NK-92 (cell line): ENCODE measurements around the gene KDM4B.
"Not testable (repeated sequence)": the region's sequence is repeated elsewhere in the genome, so short reads cannot be mapped to it uniquely, and the experiment has no call there.

Experiments
- DNase-seq: peaks from one replicate; lab custom pipeline; 2025; ENCODE audit not compliant: unreplicated experiment; lab: John Stamatoyannopoulos, UW

KDM4B gene

GRCh38 chr19:5012688-5013457, 44.0 kb downstream of the KDM4B start:
- no peak for DNase-seq

GRCh38 chr19:5013761-5014160, 44.8 kb downstream of the KDM4B start:
- no peak for DNase-seq

GRCh38 chr19:5014941-5015340, 46.0 kb downstream of the KDM4B start:
- no peak for DNase-seq

DNA sequence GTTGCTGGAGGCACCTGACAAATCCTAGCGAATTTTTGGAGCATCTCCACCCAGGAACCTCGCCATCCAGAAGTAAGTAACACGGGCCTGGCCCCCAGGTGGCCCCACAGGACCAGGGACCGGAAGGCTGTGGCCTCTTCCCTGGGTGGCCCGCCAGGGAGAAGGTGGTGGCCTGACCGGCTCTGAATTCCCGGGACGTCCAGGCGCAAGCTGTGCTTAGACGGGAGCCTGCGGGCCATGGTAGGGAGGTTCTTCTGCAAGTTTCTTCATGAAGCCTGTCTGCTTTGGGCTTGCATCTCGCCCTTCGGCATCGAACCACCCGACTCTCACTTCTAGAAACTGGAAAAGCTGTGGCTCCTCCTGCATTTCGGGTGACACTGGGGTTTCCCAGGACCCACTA, 47.4 kb downstream of the KDM4B start:
- DNase-seq = no peak

DNA sequence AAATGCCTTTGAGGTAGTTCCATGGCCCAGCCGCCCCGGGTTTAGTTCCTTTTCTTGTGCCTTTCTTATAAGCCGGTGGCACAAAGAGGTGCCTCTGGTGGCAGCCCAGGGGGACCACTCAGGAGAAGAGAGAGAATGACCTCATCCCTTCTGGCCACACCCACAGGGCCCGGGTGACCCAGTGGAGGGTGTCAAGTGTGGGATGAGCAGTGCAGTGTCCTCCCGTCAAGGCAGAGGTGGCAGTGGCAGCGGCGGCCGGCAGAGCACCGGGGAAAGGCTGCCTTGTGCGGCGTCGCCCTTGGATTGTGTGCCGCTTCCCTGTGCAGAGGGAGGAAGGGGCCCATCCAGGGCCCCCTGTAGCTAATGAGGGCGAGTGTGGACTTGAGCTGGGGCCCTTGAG, 47.9 kb downstream of the KDM4B start:
- DNase-seq = no peak

DNA sequence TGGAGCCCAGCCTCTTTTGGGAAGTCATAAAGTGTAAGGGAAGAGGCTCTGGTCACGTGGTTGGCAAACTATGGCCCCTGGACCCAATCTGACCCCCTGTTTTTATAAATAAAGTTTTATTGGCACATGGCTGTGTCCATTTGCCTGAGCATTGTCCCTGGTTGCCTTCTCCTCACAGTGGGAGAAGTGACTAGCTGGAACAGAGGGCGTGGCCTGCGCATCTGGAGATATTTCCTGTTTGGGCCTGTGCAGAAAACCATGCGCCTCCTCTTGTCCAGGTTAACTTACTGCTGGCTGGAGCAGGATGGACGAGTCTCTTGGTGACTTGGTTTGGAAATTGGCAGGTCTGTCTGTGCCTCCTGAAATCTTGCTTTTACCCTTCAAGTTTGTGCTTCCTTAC, 48.3 kb downstream of the KDM4B start:
- DNase-seq = no peak

GRCh38 chr19:5018224-5019015, 49.5 kb downstream of the KDM4B start:
- no peak for DNase-seq

DNA sequence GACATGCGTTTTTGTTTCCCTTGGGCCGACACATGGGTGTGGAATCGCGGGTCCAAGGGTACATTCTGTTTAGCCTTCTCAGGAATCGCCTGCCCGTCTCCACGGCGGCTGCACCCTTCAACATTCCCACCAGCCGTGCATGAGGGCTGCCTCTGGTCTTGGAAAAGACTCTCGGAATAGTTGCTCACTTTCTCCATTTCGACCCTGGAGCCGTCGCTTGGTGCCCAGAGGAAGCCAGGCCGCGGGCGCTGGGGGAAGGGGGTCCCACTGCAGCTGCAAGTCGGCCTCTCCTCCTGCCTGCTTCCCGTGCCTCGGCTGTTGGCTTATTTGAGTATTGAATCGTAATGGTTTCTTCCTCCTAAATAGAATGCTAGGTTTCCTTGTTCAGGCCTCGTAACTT, 51.5 kb downstream of the KDM4B start:
- no peak for DNase-seq

DNA sequence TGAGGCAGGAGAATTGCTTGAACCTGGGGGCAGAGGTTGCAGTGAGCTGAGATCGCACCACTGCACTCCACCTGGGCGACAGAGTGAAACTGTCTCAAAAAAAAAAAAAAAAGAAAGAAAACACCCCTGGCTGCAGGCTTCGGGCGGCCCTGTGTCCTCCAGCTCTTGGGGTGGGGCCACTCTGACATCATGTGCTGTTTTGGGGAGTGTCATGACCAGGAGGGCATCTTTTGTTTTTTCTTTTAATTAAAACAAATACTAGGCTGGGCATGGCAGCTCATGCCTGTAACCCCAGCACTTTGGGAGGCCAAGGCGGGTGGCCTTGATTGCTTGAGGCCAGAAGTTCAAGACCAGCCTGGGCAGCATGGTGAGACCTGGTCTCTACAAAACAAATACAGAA, 52.1 kb downstream of the KDM4B start:
- DNase-seq = no peak

GRCh38 chr19:5022066-5022860, 53.4 kb downstream of the KDM4B start:
- DNase-seq = no peak

GRCh38 chr19:5023128-5023571, 54.2 kb downstream of the KDM4B start:
- no peak for DNase-seq

GRCh38 chr19:5024282-5024681, 55.4 kb downstream of the KDM4B start:
- no peak for DNase-seq

DNA sequence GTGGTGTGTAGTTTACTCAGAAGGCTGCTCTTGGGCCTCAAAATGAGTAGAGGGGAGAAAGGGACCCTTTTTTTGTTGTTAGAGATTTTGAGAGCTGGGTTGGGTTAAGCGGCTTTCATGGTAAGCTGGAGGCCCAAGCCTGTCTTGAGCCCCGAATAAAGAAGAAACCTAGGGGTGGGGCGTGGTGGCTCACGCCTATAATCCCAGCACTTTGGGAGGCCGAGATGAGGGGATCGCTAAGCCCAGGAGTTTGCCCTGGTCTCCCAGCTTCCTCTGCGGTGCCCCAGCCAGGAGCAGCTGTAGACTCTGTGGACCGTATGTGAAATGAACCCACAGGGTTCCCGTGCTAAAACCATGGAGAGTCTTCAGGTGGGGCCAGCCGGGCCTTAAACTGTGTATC, 56.1 kb downstream of the KDM4B start:
- no peak for DNase-seq

DNA sequence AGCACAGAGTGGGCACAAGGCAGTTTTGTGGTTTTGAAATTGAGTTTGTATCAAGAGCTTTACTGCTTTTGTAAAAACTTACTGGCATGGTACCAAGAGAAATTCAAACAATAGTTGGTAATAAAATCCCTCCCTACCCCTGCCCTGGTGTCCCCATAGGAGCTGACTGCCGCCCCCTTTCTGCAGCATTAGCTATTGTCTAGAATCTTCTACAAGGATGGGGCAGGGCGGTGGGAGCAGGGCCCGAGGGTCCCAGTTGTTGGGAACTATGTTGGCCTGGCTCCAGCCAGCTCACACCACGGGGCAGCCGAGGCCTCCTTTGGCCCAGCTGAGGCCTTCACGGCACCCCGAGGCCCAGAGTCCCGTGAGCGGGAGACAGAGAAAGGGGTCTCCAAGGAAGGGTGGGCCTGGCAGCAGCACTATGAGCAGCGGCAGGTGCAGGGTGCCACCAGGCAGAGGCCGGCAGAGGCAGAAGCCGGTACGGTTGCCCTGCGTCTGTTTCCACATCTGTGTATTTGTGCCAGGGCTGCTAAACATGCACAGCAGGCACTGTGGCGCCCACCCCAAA, 57.9 kb downstream of the KDM4B start:
- no peak for DNase-seq

DNA sequence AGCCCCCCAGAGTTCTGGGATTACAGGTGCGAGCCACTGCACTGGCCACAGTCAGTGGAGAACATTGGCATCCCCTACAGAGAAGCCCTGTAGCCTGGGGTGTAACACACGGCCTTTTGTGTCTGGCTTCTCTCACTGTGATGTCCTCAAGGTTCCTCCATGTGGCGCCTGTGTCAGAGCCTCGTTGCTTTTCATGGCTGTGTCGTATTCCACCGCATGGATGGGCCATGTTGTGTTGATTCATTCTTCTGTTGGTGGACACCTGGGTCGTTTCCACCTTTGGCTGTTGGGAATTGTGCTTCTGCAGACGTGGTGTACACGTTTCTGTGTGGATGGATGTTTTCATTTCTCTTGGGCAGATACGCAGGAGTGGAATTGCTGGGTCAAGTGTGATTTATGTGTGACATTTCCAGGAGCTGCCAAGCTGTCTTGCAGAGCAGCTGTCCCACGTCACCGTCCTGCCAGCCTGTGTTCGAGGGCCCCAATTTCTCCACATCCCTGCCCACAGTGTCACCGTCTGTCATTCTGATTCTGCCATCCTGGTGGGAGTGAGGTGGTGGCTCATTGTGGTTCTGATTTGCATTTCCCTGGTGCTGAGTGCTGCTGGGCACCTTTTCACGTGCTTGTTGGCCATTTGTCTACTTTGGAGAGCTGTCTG, 59.4 kb downstream of the KDM4B start:
- DNase-seq = no peak

GRCh38 chr19:5029596-5029995, 60.7 kb downstream of the KDM4B start:
- not testable (repeated sequence) for DNase-seq

GRCh38 chr19:5030136-5030820, 61.4 kb downstream of the KDM4B start:
- DNase-seq = no peak

- DNase-seq = no peak
Observed at GRCh38 chr19:5030822-5031221, 61.9 kb downstream of the KDM4B start.

DNA sequence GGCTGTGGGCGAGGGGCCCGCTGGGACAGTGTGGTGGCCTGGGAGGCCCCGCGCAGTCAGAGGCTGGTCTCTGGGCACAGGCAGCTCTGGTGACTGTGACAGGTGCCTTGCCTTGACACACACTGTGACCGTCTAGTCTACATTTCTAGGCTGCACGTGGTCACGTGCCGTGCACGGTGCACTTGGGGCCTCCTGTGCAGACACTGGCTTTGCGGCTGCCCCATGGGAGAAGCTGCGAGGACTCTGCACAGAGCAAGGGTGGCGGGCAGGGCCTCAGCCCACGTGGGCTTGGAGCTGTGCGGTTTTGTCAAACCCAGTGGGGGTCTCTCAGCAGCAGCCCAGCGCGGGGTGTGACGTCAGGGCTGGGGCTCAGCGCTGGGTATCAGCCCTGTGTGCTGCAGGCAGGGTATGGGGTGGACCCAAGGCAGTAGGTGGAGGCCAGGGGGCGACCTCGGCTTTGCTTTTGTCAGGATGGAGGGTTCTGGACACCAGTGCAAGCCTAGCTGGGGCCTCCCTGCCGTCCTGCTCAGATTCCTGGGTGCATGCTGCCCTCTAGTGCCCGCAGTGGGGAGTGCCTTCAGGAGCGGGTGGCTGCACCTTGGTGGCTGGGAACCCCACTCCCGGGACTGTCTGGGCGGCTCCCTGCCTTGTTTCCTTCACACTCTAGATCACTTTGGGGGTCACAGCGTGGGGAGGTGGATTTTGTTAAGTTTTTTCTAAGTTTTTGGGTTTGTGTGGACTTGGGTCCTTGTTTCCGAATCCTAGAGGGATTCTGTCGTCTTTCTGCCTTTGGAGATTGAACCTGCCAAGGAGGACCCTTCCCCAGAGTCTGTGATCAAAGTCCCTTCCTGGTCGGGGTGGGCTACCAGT, 62.6 kb downstream of the KDM4B start:
- no peak for DNase-seq
